ENCODE data around the gene MEGF6.

MEGF6 gene

DNA sequence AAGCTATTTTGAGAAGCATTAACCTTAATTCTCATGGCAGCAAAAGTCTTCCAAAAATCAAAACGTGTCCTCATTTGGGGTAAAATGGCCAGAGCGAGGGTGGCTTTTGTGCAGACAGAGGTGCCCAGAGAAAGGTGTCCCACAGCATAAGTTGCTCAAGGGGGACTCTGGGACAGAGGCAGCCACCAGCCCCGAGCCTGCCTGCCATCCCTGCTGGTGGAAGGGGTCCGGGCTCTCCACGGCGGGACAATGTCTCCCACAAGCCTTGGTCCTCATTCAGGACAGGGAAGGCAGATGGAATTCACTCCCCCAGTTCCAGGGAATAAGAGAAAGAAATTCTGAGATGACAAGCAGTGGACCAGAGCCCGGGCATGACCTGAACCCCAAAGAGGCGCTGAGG lies 169.4 kb downstream of the MEGF6 start:
- Histone ChIP-seq H2BK12ac (ENCODE audit: low read length in 2 of 2) (no peak overlapping the region), H4K91ac (ENCODE audit: low read length) (no peak overlapping the region), H3K18ac (ENCODE audit: low read depth in 1 of 2, low read length in 2 of 2) (no peak overlapping the region), H3K23ac (ENCODE audit: low read length in 2 of 2) (no peak overlapping the region), H2BK5ac (ENCODE audit: low read depth, low read length, poor library complexity, severe bottlenecking) (no peak overlapping the region), H2BK15ac (ENCODE audit: low read depth, poor library complexity, severe bottlenecking) (no peak overlapping the region), H3K4me1 (ENCODE audit: control insufficient read depth, insufficient read depth, low read depth, low read length) (no peaks in the 10 kb centered on the region), H3K4me3 (ENCODE audit: insufficient read depth in 1 of 2, low read depth in 1 of 2, low read length in 2 of 2) (no peak overlapping the region), H3K14ac (ENCODE audit: low read length in 2 of 2) (no peak overlapping the region), H3K9ac (ENCODE audit: low read length) (no peak overlapping the region), H3K4ac (ENCODE audit: low read depth in 1 of 2, low read length in 2 of 2) (no peak overlapping the region), H3K9me3 (ENCODE audit: control insufficient read depth, low read length) (peaks cover 14% of the 10 kb centered on the region), H4K8ac (ENCODE audit: low read length) (no peak overlapping the region), H2AFZ (ENCODE audit: low read depth, low read length) (no peak overlapping the region), H3K27ac (ENCODE audit: low read length, poor library complexity, severe bottlenecking) (no peak overlapping the region), H2BK120ac (ENCODE audit: low read depth, low read length) (no peak overlapping the region), H3K36me3 (ENCODE audit: control insufficient read depth in 1 of 2, insufficient read depth in 2 of 2, low read depth in 1 of 2, low read length in 2 of 2) (no peaks in the 10 kb centered on the region), H3K79me1 (replicated peaks; ENCODE audit: low read length, poor library complexity, severe bottlenecking) (no peaks in the 10 kb centered on the region), H2AK5ac (ENCODE audit: low read length, severe bottlenecking) (no peak overlapping the region), H3K27me3 (ENCODE audit: control insufficient read depth in 1 of 2, insufficient read depth in 1 of 2, low read length in 2 of 2) (peaks cover 26 to 70% of the 10 kb centered on the region in 2 experiments), H3K4me2 (ENCODE audit: low read length, poor library complexity, severe bottlenecking) (no peak overlapping the region)
- DNase-seq: no peak
- 81% methylated on average over 8 of the region's 8 CpGs for WGBS

DNA sequence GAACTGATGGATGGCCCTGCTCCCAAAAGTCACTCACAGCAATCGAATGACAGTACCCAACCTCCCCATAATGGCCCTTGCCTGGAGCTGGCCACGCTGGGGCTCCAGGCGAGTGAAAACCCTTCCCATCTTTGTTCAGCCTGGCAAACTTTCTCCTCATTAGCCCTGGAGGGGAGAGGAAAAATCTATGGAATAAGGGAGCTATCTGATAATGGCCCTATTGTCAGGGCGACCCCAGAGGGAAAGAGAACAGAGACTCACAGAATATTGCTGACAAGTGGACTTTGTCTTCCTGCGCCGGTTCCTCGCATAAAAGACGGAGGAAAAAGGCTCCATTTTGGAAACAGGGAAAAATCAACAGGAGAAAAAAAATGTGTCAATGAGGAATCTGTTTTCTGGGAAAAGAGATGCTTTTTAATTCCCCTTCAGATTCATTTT lies 169.9 kb downstream of the MEGF6 start:
- no peak overlapping the region for H3K4me3 ChIP-seq (ENCODE audit: insufficient read depth in 1 of 2, low read depth in 1 of 2, low read length in 2 of 2)
- 91% methylated on average over 8 of the region's 8 CpGs for WGBS
- no peak overlapping the region for H2AK5ac ChIP-seq (ENCODE audit: low read length, severe bottlenecking)
- no peaks in the 10 kb centered on the region for H3K36me3 ChIP-seq (ENCODE audit: control insufficient read depth in 1 of 2, insufficient read depth in 2 of 2, low read depth in 1 of 2, low read length in 2 of 2)
- no peak overlapping the region for H3K4me2 ChIP-seq (ENCODE audit: low read length, poor library complexity, severe bottlenecking)
- no peak overlapping the region for H4K8ac ChIP-seq (ENCODE audit: low read length)
- no peak overlapping the region for H2AFZ ChIP-seq (ENCODE audit: low read depth, low read length)
- no peak overlapping the region for H2BK12ac ChIP-seq (ENCODE audit: low read length in 2 of 2)
- H3K79me1 ChIP-seq (replicated peaks; ENCODE audit: low read length, poor library complexity, severe bottlenecking): no peaks in the 10 kb centered on the region
- H2BK15ac ChIP-seq (ENCODE audit: low read depth, poor library complexity, severe bottlenecking): no peak overlapping the region
- H2BK120ac ChIP-seq (ENCODE audit: low read depth, low read length): no peak overlapping the region
- no peak overlapping the region for H4K91ac ChIP-seq (ENCODE audit: low read length)
- H3K4ac ChIP-seq (ENCODE audit: low read depth in 1 of 2, low read length in 2 of 2): no peak overlapping the region
- DNase-seq: no peak
- no peaks in the 10 kb centered on the region for H3K4me1 ChIP-seq (ENCODE audit: control insufficient read depth, insufficient read depth, low read depth, low read length)
- H3K27ac ChIP-seq (ENCODE audit: low read length, poor library complexity, severe bottlenecking): no peak overlapping the region
- H3K14ac ChIP-seq (ENCODE audit: low read length in 2 of 2): no peak overlapping the region
- peaks cover 30 to 70% of the 10 kb centered on the region in 2 experiments for H3K27me3 ChIP-seq (ENCODE audit: control insufficient read depth in 1 of 2, insufficient read depth in 1 of 2, low read length in 2 of 2)
- no peak overlapping the region for H3K23ac ChIP-seq (ENCODE audit: low read length in 2 of 2)
- H3K9ac ChIP-seq (ENCODE audit: low read length): no peak overlapping the region
- no peak overlapping the region for H3K18ac ChIP-seq (ENCODE audit: low read depth in 1 of 2, low read length in 2 of 2)
- H2BK5ac ChIP-seq (ENCODE audit: low read depth, low read length, poor library complexity, severe bottlenecking): no peak overlapping the region
- H3K9me3 ChIP-seq (ENCODE audit: control insufficient read depth, low read length): peaks cover 14% of the 10 kb centered on the region

DNA sequence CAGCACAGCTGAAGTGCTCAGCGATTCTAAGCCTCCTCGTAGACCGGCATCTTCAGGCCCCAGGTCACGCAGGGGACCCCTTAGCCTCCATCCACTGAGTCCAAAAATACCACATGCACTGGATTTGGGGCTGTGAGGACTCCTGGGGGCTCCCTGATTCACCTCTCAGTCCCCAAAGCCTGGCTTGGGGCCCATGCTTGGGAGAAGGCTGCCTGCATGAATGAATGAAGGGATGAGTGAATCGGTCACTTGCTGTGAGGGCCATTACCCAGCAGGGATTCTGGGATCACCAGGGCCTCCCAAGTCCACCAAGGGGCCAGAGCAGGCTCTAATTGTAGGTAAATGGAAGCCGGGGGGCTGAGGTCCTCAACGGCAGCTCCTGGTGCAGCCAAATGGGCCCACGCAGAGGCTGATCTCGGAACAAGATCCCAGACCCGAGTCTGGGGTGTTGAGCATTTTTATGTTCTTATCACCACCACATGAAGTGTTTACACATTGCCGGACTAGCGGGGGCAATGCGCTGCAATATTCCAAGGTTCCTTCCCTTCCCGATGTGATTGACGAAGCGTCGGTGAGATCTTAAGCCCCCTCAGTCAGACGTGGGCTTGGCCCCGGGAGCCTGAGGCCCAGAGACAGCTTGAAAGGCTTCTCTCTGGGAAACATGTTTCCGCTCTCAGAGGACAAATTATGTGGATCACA lies 170.4 kb downstream of the MEGF6 start:
- H3K4me3 ChIP-seq (ENCODE audit: insufficient read depth in 1 of 2, low read depth in 1 of 2, low read length in 2 of 2): no peak overlapping the region
- H2BK15ac ChIP-seq (ENCODE audit: low read depth, poor library complexity, severe bottlenecking): no peak overlapping the region
- H3K4ac ChIP-seq (ENCODE audit: low read depth in 1 of 2, low read length in 2 of 2): no peak overlapping the region
- no peak overlapping the region for H3K18ac ChIP-seq (ENCODE audit: low read depth in 1 of 2, low read length in 2 of 2)
- no peak overlapping the region for H3K9ac ChIP-seq (ENCODE audit: low read length)
- H2BK120ac ChIP-seq (ENCODE audit: low read depth, low read length): no peak overlapping the region
- no peak overlapping the region for H2BK12ac ChIP-seq (ENCODE audit: low read length in 2 of 2)
- no peak overlapping the region for H4K8ac ChIP-seq (ENCODE audit: low read length)
- no peak overlapping the region for H3K23ac ChIP-seq (ENCODE audit: low read length in 2 of 2)
- DNase-seq: no peak
- no peak overlapping the region for H3K14ac ChIP-seq (ENCODE audit: low read length in 2 of 2)
- no peaks in the 10 kb centered on the region for H3K36me3 ChIP-seq (ENCODE audit: control insufficient read depth in 1 of 2, insufficient read depth in 2 of 2, low read depth in 1 of 2, low read length in 2 of 2)
- H3K27me3 ChIP-seq (ENCODE audit: control insufficient read depth in 1 of 2, insufficient read depth in 1 of 2, low read length in 2 of 2): peaks cover 30 to 70% of the 10 kb centered on the region in 2 experiments
- WGBS: 85% methylated on average over 20 of the region's 20 CpGs
- H3K79me1 ChIP-seq (replicated peaks; ENCODE audit: low read length, poor library complexity, severe bottlenecking): no peaks in the 10 kb centered on the region
- no peak overlapping the region for H2BK5ac ChIP-seq (ENCODE audit: low read depth, low read length, poor library complexity, severe bottlenecking)
- no peak overlapping the region for H2AFZ ChIP-seq (ENCODE audit: low read depth, low read length)
- no peaks in the 10 kb centered on the region for H3K4me1 ChIP-seq (ENCODE audit: control insufficient read depth, insufficient read depth, low read depth, low read length)
- no peak overlapping the region for H2AK5ac ChIP-seq (ENCODE audit: low read length, severe bottlenecking)
- no peak overlapping the region for H4K91ac ChIP-seq (ENCODE audit: low read length)
- no peak overlapping the region for H3K4me2 ChIP-seq (ENCODE audit: low read length, poor library complexity, severe bottlenecking)
- H3K9me3 ChIP-seq (ENCODE audit: control insufficient read depth, low read length): peaks cover 10% of the 10 kb centered on the region
- no peak overlapping the region for H3K27ac ChIP-seq (ENCODE audit: low read length, poor library complexity, severe bottlenecking)

DNA sequence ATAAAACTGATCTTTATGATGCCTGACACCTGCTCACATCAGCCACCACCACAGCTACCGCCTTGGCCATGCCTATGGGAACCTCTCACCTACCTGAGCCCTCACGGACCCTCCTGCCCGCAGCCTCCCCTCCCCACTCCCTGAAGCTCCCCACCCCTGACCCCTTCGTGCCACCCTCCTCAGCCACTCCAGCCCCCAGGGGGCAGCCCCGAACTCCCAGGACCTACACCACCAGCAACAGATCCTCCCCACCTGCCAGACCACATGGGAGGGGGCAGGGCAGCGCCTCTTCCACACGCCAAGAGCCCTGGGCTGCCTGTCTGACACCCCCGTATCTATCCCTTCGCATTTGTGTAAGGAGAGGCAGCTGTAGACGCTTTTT lies 171.0 kb downstream of the MEGF6 start:
- H3K27ac ChIP-seq (ENCODE audit: low read length, poor library complexity, severe bottlenecking): no peak overlapping the region
- H2AK5ac ChIP-seq (ENCODE audit: low read length, severe bottlenecking): no peak overlapping the region
- no peak overlapping the region for H3K4me2 ChIP-seq (ENCODE audit: low read length, poor library complexity, severe bottlenecking)
- H3K18ac ChIP-seq (ENCODE audit: low read depth in 1 of 2, low read length in 2 of 2): no peak overlapping the region
- no peaks in the 10 kb centered on the region for H3K4me1 ChIP-seq (ENCODE audit: control insufficient read depth, insufficient read depth, low read depth, low read length)
- H3K79me1 ChIP-seq (replicated peaks; ENCODE audit: low read length, poor library complexity, severe bottlenecking): no peaks in the 10 kb centered on the region
- WGBS: 64% methylated on average over 10 of the region's 10 CpGs
- no peak overlapping the region for H3K23ac ChIP-seq (ENCODE audit: low read length in 2 of 2)
- H2BK120ac ChIP-seq (ENCODE audit: low read depth, low read length): no peak overlapping the region
- no peak overlapping the region for H4K91ac ChIP-seq (ENCODE audit: low read length)
- peaks cover 30 to 72% of the 10 kb centered on the region in 2 experiments for H3K27me3 ChIP-seq (ENCODE audit: control insufficient read depth in 1 of 2, insufficient read depth in 1 of 2, low read length in 2 of 2)
- no peak overlapping the region for H3K4me3 ChIP-seq (ENCODE audit: insufficient read depth in 1 of 2, low read depth in 1 of 2, low read length in 2 of 2)
- no peak overlapping the region for H4K8ac ChIP-seq (ENCODE audit: low read length)
- no peak overlapping the region for H2BK15ac ChIP-seq (ENCODE audit: low read depth, poor library complexity, severe bottlenecking)
- no peak overlapping the region for H2AFZ ChIP-seq (ENCODE audit: low read depth, low read length)
- no peak for DNase-seq
- peaks cover 7% of the 10 kb centered on the region for H3K9me3 ChIP-seq (ENCODE audit: control insufficient read depth, low read length)
- H2BK5ac ChIP-seq (ENCODE audit: low read depth, low read length, poor library complexity, severe bottlenecking): no peak overlapping the region
- no peak overlapping the region for H3K14ac ChIP-seq (ENCODE audit: low read length in 2 of 2)
- no peak overlapping the region for H2BK12ac ChIP-seq (ENCODE audit: low read length in 2 of 2)
- no peak overlapping the region for H3K9ac ChIP-seq (ENCODE audit: low read length)
- no peaks in the 10 kb centered on the region for H3K36me3 ChIP-seq (ENCODE audit: control insufficient read depth in 1 of 2, insufficient read depth in 2 of 2, low read depth in 1 of 2, low read length in 2 of 2)
- H3K4ac ChIP-seq (ENCODE audit: low read depth in 1 of 2, low read length in 2 of 2): no peak overlapping the region
